GM19239 (cell line): Measurements from ENCODE around the gene RNF145.
A peak's percentile ranks its signal among the peaks of the same experiment; 100 is the strongest.
"Not testable (repeated sequence)": the region's sequence is repeated elsewhere in the genome, so short reads cannot be mapped to it uniquely, and the experiment has no call there.

ENCODE experiments used
- DNase-seq: peaks from one replicate; pipeline ENCODE4 v3.0.0; 2011; ENCODE audit warnings: low spot score; ENCODE audit not compliant: insufficient read length
- FAIRE-seq: peaks from 2 replicates; lab custom pipeline; 2011; peaks lifted over from hg19 to GRCh38; lab: Jason Lieb, UNC

RNF145 gene

GRCh38 chr5:159163027-159163700 lies 46.2 kb downstream of the RNF145 start:
- FAIRE-seq (no peak), DNase-seq (no peak)

GRCh38 chr5:159161361-159162214 lies 47.8 kb downstream of the RNF145 start:
- DNase-seq (no peak), FAIRE-seq (no peak)

GRCh38 chr5:159158553-159159091 lies 50.7 kb downstream of the RNF145 start:
- FAIRE-seq, DNase-seq: not testable (repeated sequence)

DNA sequence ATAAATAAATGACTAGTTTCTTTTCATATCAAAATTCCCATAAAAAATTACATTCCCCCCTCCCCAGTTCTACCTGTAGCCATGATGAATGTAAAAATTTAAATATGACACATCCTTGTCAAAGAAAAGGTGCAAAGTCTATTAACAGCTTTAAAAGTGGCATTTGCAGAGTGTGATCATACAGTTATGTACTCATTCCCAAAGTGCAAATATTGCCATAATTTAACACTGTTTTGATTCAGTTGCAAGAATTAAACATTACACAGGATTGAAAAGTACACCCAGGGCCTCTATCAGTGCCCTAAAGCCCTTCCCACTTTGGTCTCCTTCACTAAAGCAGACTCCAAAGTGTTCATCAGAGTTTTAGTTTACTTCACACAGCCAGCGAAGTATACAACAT lies 51.8 kb downstream of the RNF145 start:
- FAIRE-seq = no peak
- no peak for DNase-seq

DNA sequence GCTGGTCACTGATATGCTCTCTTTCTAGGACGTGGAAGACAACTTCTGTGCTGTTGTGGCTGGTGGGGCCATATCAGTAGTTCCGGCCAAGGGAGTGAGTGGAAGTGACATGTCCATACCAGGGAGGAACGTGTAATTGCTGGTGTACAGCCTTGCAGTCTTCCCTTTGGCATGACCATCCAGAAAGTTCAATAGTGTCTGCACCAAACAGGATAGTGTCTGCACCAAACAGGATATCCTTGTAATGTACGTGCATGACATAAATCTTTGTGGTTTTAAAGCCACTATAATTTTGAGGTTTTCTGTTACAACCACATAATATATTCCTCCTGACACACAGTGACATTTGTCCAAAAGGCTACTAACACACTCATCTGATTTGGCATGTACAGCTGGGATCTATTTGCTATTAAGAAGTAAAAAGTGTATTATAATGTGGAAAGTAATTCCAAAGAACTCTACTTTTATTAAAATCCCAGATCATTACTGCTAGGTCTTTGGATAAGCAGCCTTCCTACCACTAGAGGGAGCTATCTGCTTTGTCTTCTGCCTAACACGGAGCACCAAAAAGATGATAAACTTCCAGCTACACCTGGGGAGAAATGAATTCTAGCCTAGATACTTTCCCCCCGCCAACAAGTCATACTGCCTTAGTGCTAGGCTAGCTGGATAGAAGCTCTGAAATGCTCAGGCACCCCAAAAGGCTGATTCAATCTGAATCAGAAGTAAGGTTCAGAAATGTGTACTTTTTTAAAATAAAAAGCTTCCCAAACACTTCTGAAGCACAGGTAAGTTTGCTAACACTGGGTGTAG lies 52.7 kb downstream of the RNF145 start:
- DNase-seq = peak; percentile 44
- FAIRE-seq = peak; percentile 89

DNA sequence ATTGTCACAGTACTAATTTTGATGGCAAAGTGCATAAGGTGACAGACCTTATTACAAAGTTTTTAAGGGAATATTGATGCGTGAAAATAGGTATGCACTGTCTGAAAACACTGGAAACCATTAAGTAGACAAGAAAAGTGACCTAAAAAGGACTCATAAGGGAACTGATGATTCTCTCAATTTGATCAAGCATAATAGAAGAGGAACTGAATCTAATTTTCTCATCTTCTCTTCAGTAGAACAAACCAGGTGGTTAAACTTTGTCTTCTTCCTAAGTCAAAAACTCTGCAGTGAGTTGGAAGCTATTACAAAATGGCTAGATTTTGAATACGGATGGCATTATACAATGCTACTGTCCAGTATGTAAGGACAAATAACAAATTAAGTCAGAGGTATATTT lies 53.4 kb downstream of the RNF145 start:
- DNase-seq = no peak
- no peak for FAIRE-seq

DNA sequence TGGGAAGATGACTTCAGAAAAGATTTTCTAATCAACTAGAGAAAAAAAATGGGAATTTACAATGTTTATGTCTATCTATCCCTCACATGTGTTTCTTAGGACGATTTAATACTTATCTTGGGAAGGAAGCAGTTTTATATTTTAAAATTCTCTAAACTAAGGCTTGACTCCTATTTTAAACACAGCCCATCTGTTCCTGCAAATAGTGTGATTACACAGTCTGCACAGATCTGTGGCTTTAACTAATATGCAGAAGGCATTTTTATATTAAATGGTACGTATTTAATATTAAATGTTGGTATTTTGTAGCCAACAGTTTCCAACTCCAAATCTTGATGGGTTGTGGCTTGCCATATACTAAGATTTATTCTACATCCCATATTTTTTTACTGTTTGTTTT lies 56.5 kb downstream of the RNF145 start:
- DNase-seq (no peak), FAIRE-seq (no peak)

DNA sequence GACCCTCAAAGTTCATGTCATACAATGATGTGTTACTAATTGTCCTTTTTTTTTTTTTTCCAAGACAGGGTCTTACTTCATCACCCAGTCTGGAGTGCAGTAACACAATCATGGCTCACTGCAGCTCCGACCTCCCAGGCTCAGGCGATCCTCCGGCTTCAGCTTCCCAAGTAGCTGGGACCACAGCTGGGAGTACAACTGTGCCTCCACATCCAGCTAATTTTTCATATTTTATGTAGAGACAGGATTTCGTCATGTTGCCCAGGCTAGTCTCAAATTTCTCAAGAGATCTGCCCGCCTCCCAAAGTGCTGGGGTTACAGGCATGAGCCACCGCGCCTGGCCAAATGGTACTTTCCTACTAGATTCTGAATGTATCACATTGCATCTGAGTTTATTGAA lies 60.3 kb downstream of the RNF145 start:
- DNase-seq (no peak), FAIRE-seq (no peak)

GRCh38 chr5:159147976-159148375 lies 61.4 kb downstream of the RNF145 start:
- FAIRE-seq (no peak), DNase-seq (no peak)

- DNase-seq (no peak), FAIRE-seq (no peak)
Observed at GRCh38 chr5:159146839-159147238, 62.5 kb downstream of the RNF145 start.

- FAIRE-seq, DNase-seq: not testable (repeated sequence)
Observed at GRCh38 chr5:159145160-159145559, 64.2 kb downstream of the RNF145 start.

DNA sequence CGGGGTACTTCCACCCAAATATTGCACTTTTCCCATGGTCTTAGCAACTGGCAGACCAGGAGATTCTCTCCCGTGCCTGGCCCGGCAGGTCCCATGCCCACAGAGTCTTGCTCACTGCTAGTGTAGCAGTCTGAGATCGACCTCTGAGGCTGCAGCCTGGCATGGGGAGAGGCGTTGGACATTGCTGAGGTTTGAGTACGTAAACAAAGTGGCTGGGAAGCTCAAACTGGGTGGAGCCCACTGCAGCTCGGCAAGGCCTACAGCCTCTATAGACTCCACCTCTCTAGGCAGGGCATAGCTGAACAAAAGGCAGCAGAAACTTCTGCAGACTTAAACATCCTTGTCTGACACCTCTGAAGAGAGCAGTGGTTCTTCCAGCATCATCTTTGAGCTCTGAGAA lies 69.6 kb downstream of the RNF145 start:
- DNase-seq (no peak), FAIRE-seq (no peak)

- DNase-seq (no peak), FAIRE-seq (no peak)
Observed at GRCh38 chr5:159135896-159136531, 73.3 kb downstream of the RNF145 start.

DNA sequence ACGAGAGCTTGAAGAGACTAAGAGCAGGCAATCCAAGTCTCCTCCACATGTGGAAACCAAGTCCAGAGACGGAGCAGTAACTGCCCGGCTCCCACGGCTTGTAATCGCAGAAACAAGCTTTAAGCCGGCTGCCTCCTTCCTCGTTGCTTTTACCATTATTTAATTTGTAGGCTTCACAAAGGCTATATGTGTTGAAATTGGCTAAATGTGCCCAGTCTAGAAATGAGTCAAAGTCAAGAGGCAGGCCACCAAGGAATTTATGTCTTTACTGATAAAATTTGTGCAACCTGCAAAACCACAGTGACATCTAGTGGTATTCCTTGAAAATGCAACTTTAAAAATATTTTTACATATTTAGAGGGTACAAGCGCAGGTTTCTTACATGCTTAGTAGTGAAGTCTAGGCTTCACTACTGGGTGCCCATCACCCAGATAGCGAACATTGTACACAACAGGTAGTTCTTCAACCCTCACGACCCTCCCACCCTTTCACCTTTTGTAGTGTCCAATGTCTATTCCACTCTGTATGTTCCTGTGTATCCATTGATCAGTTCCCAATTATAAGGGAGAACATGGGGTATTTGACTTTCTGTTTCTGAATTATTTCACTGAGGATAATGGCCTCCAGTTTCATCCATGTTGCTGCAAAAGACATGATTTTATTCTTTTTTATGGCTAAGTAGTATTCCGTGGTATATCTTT lies 76.2 kb downstream of the RNF145 start:
- DNase-seq = peak; percentile 36

GRCh38 chr5:159132429-159133040 lies 76.8 kb downstream of the RNF145 start:
- FAIRE-seq = no peak

More for the DNA sequence above, 76.2 kb downstream of the RNF145 start:
- FAIRE-seq = peak; percentile 91

GRCh38 chr5:159131951-159132350 lies 77.4 kb downstream of the RNF145 start:
- FAIRE-seq (no peak), DNase-seq (no peak)

More at GRCh38 chr5:159132429-159133040, 76.8 kb downstream of the RNF145 start:
- no peak for DNase-seq

- DNase-seq (no peak), FAIRE-seq (no peak)
Observed at GRCh38 chr5:159130871-159131270, 78.5 kb downstream of the RNF145 start.

DNA sequence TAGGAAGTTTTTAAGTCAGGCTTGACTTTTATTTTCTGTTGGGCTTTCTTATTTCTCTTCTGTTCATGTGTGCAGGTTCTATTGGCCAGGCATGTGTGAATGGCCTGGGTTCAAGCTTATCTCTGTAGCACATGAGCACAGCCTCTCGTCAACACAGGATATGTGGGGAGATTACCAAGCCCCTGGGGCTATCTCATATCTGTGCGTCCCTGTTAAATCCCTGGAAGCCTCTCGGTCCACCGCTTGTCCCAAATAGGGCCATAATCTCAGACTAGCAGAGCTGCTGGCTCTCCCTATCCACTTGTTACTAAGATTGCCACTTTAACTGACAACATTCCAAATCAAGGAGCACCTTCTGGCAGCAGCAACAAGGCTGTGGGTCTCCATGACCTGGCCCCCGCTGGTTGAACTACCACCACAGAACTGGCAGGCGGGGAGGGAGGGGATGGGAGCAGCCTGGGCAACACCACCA lies 81.2 kb downstream of the RNF145 start:
- FAIRE-seq (no peak), DNase-seq (no peak)

DNA sequence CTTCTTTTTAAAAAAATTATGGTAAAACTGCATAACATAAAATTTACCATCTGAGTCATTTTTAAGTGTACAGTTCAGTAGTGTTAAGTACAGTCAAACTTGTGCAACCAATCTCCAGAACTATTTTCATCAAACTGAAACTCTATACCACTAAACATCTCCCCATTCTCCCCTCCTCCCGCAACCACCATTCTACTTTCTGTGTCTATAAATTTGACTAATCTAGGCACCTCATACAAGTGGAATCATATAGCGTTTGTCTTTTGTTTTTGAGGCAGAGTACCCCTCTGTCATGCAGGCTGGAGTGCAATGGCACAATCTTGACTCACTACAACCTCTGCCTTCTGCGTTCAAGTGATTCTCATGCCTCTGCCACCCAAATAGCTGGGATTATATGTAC lies 85.7 kb downstream of the RNF145 start:
- FAIRE-seq (no peak), DNase-seq (no peak)
